ENCODE data around the gene CYP2W1.
A peak's percentile ranks its signal among the peaks of the same experiment; 100 is the strongest.
"Not testable (repeated sequence)": the region's sequence is repeated elsewhere in the genome, so short reads cannot be mapped to it uniquely, and the experiment has no call there.

The CYP2W1 gene

DNA sequence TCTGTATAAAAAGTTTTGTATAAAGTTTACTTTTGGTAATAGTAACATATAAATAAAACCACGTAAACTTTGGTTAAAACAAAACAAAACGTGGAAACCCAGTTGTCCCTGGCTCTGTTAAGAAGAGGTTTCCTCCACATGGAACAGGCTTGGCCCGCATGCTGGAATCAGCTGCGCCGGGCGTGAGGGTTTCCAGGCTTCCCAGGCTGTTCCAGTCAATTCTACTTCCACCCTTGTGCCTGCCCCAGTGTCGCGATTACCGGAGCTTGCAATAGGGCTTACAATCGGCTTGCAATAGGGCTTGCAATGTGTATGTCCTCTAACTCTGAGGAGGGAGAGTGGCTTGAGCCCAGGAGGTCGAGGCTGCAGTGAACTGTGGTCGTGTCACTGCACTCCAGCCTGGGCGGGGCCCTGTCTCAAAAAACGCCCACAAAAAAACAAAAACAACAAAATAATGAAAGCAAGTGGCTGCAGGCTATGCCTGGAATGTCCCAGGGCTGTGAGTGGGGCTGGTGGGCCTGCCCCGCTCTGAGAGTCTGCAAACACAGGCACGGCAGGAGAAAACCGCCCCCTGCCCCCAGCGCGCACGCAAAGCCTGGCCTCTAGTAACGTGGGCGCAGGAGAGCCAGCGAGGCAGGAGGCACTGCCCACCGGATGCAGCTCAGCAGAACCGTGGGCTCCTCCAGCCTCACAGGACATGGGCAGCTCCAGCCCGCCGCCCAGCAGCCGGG lies 16.3 kb downstream of the CYP2W1 start:
- DNase-seq (ENCODE audit: low read depth), result no peak

DNA sequence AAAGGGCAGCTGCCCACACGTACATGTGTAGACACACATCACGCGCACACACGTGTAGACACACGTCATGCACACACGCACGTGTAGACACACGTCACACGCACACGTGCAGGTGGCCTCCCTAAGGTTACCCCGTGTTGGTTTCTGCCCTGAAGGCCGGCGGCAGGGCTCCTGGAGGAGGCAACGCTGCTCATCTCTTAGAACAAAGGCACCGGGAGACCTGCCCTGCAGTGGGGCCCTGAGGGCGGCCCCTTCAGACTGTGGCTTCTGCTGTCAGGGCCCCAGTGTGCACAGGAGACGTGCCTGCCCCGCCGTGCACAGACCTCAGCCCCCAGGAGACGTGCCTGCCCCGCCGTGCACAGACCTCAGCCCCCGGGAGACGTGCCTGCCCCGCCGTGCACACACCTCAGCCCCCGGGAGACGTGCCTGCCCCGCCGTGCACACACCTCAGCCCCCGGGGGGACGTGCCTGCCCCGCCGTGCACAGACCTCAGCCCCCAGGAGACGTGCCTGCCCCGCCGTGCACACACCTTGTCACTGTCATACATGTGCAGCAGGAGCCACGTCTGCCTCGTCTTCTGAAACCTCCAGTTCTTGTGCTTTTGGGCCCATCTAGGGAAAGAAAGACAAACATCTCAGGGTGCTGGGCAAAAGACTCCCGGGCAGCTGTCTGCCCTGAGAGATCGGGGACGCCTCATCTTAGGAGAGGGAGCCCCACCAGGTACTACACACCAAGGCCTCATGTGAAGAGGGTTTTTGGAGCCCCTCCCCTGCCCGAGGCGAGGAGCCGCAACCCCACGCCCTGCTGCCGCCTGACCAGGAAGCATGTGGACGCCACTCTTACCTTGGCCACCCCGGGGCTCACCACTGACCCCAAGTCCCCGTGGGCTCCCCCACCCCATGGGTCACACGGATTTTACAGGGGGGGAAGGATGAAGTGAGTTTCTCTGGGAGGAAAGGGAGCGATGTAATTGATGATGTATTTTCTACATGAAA lies 17.3 kb downstream of the CYP2W1 start:
- DNase-seq (ENCODE audit: low read depth), result no peak

DNA sequence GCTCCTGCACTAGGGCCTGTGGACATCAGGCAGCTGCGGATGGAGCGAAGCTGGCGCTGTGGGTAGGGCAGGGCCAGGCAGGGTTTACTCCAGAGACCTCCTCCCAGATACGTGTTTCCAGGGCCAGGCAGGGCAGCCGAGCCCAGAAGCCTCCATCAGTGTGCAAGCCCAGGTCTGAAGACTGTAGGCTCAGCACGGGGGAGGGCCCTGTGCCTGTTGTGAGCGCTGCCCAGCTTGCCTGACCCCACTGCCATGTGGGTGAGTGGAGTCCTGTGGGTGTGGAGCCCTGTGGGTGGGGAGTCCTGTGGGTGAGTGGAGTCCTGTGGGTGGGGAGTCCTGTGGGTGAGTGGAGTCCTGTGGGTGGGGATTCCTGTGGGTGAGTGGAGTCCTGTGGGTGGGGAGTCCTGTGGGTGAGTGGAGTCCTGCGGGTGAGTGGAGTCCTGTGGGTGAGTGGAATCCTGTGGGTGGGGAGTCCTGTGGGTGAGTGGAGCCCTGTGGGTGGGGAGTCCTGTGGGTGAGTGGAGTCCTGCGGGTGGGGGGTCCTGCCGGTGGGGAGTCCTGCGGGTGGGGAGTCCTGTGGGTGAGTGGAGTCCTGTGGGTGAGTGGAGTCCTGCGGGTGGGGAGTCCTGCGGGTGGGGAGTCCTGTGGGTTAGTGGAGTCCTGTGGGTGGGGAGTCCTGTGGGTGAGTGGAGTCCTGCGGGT lies 18.2 kb downstream of the CYP2W1 start:
- not testable (repeated sequence) for DNase-seq (ENCODE audit: low read depth)

DNA sequence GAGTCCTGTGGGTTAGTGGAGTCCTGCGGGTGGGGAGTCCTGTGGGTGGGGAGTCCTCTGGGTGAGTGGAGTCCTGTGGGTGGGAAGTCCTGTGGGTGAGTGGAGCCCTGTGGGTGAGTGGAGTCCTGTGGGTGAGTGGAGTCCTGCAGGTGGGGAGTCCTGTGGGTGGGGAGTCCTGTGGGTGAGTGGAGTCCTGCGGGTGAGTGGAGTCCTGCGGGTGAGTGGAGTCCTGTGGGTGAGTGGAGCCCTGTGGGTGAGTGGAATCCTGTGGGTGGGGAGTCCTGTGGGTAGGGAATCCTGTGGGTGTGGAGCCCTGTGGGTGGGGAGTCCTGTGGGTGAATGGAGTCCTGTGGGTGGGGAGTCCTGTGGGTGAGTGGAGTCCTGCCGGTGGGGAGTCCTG lies 19.0 kb downstream of the CYP2W1 start:
- DNase-seq (ENCODE audit: low read depth), result not testable (repeated sequence)

DNA sequence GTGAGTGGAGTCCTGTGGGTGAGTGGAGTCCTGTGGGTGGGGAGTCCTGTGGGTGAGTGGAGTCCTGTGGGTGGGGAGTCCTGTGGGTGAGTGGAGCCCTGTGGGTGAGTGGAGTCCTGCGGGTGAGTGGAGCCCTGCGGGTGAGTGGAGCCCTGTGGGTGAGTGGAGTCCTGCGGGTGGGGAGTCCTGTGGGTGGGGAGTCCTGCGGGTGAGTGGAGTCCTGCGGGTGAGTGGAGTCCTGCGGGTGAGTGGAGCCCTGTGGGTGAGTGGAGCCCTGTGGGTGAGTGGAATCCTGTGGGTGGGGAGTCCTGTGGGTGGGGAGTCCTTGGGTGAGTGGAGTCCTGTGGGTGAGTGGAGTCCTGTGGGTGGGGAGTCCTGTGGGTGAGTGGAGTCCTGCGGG lies 19.5 kb downstream of the CYP2W1 start:
- not testable (repeated sequence) for DNase-seq (ENCODE audit: low read depth)

DNA sequence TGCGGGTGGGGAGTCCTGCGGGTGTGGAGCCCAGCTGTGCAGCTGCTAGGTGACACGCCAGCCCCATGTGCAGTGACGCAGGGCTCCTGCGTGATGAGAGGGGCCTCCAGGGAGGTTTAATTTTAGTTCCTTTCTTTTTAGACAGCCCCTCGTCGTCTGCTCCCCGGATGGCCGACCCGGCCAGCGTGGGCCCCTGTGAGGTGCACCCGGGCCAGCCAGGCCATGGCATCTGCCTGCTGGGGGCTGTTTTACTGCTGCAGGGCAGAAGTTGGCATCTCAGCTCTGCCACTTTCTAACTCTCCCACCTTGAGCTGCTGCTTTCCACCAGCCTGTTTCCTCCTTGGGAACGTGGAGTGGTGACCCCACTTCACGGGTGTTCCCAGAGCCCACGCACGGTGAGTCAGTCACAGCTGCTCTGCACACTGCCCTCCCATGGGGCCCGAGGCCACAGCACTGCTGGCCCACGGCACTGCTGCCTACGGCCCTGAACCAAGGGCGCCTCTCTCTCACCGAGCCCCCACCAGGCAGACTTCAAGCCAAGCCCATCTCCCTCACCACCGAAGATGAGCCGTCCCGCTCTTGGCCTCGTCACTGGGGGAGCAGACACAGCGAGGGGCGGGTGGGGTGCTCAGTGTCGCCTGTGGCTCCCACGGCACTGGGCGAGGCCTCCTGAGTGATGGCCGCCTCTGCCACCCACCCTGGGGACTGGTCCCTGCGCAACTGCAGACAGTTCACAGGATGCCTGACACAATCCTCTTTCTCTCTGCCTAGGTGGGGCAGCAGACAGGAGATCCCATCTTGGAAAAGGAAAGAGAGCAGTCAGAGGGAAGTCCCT lies 21.3 kb downstream of the CYP2W1 start:
- DNase-seq (ENCODE audit: low read depth), result peak; percentile 13

DNA sequence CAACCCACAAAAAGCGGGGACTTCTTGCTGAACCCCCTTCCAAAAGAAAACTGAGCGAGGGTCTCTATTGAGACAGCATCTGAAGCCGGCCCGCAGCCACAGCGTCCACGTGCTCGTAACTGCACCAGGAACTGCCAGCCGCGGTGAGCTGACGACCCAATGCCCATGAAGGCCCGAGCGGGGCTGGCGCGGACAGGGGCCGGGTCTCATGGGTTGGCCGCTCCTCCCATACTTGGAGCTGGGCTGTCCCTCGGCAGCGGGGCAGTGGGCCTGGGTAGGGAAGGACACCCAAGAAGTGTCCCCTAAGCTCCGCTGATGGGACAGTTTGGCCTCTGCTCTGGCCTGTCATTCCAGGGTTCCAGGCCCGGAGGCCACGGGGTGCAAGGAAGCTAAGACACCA lies 22.3 kb downstream of the CYP2W1 start:
- DNase-seq (ENCODE audit: low read depth), result no peak

DNA sequence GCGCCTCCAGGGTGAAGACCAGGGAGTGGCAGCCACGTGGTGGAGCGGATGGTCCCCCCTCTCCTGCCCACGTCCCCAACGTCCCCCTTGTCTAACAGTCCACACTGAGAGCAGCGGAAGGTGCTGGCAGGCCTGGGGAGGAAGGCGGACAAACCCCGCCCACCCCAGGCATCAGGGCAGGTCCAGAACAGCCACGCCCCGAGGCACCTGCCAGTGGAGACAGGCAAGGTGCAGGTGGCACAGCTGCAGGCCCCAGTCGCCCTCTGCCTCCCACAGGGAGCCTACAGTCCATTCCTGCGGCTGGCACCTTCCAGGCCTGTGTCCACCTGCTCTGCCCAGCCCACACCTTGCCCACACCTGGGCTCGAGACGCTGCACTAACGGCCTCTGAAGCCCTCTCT lies 24.9 kb downstream of the CYP2W1 start:
- DNase-seq (ENCODE audit: low read depth), result no peak

DNA sequence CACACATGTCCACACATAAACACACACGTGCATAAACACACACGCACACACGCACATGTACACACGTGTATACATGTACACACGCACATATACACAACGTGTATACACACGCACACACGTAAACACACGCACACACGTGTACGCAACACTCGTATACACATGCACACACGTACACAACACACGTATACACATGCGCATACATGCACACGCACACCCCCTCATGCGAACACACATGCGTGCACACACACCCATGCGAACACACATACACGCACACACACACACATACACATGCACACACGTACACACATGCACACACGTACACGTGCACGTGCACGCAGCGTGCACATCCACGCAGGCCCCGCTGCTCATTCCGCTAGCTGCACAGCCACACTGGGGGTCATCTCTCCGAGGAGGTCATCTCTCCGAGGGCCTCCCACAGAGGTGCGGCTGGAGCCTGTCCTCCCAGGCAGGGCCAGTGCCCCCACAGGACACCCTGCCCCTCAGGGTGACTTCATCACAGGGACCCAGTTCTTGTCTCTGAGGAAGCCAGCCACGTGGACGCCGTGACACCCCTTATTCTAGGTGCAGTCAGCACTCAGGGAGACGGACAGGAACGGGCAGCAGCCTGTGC lies 25.9 kb downstream of the CYP2W1 start:
- DNase-seq (ENCODE audit: low read depth), result no peak

DNA sequence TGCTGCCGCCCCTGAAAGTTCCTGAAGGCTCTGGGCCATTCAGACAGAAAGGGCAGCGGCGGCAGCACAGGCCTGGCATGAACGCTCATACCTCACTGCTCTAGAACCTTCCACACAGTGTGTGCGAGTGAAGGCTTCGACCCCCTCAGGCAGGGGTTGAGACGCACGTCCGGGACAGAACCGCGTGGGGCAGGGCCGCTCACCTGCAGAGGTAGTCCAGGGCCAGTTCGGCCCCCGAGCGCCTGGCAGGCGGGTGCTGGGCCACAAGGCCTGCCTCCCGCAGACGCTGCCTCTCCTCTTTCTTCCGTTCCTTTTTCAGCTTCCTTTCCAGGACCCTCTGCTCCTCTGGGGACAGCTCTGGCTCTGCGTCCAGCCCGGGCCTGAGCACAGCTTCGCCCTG lies 26.8 kb downstream of the CYP2W1 start:
- no peak for DNase-seq (ENCODE audit: low read depth)

DNA sequence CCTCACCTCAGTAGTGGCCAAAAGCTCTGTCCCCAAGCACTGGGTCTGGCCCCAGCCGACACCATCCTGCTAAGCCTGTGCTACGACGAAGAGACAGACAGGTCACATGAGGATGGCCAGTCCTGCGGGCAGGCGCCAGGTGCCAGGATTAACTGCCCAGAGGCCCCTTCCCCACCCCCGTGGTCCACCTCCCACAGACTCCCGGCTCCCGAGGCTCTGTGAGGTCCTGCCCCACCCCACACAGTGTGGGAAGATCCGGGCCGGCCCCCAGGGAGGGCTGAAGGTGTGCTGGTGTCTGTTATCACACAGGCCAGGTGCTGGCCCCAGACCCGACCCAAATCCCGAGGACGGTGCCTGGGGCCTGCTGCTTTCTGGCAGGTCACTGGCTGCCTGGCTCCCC lies 27.2 kb downstream of the CYP2W1 start:
- no peak for DNase-seq (ENCODE audit: low read depth)

DNA sequence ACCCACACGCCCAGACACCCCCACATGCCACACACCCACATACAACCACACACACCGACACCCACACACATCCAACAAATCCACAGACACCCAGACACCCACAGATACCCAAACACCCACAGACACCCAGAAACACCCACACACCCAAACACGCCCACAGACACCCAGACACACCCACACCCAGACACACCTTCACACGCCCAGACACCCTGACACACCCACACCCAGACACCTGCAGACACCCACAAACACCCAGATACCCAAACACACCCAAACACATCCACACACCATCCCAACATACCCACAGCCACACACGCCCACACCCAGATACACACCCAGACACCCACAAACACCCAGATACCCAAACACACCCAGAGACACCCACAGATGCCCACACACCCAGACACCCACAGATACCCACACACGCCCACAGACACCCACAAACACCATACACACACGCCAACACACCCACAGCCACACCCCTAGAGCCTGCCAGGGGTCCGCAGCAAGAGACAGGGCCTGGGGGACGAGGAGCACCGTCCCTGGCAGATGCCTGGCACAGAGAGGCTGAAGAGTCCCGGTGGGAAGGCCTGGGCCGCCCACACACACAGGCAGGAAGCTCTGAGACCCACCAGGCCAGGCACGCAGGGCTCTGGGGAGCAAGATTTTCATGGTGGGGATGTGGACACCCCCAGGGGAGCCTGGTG lies 28.5 kb downstream of the CYP2W1 start:
- no peak for DNase-seq (ENCODE audit: low read depth)

DNA sequence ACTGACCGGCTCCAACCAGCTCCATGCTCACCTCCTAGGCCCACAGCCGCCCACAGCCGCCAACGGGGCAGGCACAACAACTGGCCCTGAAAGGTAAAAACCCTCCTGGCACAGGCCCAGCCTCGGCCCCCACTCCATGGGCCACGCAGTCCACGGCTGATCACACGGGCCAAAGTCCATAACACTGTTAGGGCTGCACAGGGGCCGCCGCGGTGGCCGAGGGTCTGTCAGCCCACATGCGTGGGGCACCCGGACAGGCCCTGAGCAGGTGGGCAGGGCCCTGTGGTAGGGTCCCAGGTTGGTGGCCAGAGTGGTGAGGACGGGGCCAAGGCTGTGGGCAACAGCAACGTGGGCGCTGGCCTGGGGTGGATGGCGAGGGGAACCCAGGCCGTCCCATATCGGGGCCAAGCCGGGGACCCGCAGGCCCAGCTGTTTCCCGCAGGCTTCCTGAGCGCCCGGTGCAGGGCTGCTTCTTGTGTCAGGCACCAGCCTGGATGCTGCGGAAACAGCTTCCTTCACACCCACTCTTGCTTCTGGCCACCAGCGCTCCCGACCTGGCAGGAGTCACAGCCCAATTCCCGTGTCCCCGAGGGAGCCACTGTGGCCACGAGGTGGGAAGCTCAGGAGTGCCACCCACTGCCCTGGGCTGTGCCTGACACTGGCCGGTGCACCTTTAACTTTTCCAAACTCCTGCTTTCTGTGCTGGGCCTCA lies 29.2 kb downstream of the CYP2W1 start:
- no peak for DNase-seq (ENCODE audit: low read depth)

DNA sequence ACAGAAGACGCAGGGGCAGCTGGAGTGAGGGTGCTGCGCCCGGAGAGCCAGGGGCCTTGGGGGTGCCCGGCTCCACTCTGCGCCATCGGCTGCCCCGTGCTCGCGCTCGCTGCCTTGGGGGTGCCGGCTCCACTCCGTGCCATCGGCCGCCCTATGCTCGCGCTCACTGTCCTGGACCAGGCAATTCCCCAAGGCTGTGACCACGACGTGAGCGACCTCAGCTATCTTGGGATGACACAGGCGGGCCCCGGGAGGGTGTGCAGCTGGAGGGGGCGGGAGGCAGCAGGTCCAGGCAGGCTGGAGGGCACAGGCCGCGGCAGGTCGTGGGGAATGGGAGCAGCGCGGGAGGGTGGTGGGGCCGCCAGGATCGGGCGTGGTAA lies 29.7 kb downstream of the CYP2W1 start:
- no peak for DNase-seq (ENCODE audit: low read depth)

DNA sequence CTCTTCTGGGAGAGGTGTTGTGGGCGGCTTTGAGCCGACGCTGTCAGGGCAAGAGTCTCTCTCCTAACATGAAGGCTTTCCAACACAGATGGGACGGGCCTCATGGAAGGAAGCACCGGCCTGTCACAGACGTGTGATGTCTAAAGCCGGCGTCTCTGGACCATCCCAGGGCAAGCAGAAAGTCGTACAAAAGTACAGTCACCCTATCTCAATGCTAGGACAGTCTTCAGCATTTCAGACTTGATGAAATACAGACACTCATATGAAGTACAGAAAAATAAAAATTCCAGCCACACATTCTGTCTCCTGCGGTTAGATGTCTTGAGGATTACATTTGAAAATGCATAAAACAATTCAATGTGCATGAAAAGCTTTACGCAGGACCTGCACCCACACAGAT lies 30.6 kb downstream of the CYP2W1 start:
- DNase-seq (ENCODE audit: low read depth), result no peak

DNA sequence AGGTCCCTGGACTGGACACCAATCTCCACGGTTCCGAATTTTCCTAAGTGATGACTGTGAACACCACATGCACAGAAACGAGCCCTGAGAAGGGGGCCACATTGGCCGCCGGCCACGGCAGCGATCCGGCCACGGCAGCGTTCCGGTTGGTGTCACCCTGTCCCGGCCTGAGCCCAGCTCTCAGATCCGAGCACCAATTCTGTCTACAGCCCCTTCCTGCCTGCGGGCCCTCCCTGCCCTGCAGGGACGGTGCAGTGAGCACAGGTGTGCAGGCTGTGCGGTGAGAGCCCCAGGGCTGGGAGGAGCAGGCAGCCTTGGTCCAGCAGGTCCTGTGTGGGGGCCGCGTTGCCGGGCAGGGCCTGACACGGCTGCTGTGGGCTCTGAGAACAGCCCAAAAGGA lies 31.7 kb downstream of the CYP2W1 start:
- DNase-seq (ENCODE audit: low read depth), result no peak

DNA sequence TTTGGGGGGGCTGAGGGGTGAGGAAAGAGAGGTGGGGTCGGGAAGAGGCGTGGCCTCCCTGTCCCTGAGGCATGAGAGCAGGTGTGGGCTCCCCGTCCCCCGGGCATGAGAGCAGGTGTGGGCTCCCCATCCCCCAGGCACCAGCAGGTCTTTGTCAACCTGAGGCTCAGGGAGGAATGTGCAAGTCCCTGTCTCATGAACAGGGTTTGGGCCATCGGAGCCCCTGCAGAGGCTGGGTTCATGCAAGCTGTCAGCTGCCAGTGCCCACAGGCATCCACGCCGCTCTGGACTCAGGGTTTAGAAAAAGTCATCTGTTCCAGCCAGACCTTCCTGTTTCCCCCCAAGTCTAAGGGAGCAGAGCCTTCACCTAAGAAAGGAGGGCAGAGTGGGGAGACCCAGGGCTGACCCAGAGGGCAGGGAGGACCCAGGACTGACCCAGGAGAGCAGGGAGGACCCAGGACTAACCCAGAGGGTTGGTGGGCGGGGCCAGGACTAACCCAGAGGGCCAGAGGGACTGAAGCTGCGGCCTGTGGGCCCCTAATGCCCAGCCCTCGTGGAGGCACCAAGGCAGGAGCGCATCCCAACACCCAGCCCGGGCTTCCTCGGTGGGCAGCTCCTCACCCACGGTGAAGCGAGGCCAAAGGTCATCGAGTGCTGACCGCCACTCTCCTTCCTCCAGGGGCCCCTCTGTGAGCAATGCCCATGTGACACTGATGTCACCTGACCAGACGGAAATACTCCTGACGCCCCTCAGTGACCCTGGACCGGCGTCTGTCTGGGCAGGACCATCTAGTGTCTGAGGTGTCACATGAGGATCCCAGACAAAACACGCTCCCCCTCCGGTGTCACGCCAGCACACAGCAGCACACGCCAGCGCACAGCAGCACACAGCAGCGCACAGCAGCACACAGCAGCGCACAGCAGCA lies 32.5 kb downstream of the CYP2W1 start:
- DNase-seq (ENCODE audit: low read depth), result no peak

DNA sequence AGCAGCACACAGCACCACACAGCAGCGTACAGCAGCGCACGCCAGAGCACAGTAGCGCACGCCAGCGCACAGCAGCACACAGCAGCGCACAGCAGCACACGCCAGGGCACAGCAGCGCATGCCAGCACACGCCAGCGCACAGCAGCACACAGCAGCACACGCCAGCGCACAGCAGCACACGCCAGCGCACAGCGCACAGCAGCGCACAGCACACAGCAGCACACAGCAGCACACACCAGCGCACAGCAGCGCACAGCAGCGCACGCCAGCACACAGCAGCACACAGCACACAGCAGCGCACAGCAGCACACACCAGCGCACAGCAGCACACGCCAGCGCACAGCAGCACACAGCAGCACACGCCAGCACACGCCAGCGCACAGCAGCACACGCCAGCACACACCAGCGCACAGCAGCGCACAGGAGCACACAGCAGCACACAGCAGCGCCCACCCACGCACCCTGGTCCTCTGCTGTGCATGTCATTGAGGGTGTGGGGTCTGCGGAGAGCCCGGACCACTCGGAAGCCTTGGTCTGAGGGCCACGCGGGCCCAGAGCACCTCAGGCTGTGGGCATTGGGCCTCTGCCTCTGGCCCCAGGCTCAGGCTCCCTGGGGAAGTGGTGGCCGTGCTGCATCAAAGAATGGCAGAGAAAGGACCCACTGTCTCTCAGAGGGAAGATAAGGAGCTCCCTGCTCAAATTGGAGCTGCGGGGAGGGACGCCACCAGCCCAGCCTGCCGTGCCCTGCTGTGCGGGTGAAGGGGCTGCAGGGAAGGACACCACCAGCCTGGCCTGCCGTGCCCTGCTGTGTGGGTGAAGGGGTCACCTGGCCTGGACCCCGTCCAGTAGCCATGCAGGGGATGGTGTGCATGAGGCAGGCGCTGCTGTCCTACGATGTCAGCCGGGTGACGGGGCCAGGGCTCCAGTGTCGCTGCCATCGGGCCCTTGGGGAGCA lies 33.9 kb downstream of the CYP2W1 start:
- DNase-seq (ENCODE audit: low read depth), result no peak
